ENCODE data around the gene SSTR5.

GRCh38 chr16:1029259-1029545 is 43.3 kb upstream of the SSTR5 start:
- TF ChIP-seq JUN (IDR thresholded peaks at IDR 0.05) (no peak), EP300 (IDR thresholded peaks at IDR 0.05) (no peak), POLR2A (IDR thresholded peaks at IDR 0.05; ENCODE audit: low read length) (no peak)
- TF ChIP-seq, protein P1, sequence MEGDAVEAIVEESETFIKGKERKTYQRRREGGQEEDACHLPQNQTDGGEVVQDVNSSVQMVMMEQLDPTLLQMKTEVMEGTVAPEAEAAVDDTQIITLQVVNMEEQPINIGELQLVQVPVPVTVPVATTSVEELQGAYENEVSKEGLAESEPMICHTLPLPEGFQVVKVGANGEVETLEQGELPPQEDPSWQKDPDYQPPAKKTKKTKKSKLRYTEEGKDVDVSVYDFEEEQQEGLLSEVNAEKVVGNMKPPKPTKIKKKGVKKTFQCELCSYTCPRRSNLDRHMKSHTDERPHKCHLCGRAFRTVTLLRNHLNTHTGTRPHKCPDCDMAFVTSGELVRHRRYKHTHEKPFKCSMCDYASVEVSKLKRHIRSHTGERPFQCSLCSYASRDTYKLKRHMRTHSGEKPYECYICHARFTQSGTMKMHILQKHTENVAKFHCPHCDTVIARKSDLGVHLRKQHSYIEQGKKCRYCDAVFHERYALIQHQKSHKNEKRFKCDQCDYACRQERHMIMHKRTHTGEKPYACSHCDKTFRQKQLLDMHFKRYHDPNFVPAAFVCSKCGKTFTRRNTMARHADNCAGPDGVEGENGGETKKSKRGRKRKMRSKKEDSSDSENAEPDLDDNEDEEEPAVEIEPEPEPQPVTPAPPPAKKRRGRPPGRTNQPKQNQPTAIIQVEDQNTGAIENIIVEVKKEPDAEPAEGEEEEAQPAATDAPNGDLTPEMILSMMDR (IDR thresholded peaks at IDR 0.05) = no peak
- TF ChIP-seq, protein P2, sequence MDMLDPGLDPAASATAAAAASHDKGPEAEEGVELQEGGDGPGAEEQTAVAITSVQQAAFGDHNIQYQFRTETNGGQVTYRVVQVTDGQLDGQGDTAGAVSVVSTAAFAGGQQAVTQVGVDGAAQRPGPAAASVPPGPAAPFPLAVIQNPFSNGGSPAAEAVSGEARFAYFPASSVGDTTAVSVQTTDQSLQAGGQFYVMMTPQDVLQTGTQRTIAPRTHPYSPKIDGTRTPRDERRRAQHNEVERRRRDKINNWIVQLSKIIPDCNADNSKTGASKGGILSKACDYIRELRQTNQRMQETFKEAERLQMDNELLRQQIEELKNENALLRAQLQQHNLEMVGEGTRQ (IDR thresholded peaks at IDR 0.05) = no peak
